GM21381 (cell line): ENCODE results near the gene HSD11B2.
"Not testable (repeated sequence)": the region's sequence is repeated elsewhere in the genome, so short reads cannot be mapped to it uniquely, and the experiment has no call there.

Experiments
- ATAC-seq: cut with Tn5 transposase; IDR thresholded peaks from one replicate; pipeline ENCODE4 v1.9.1; 2021; ENCODE audit warnings: mild to moderate bottlenecking, moderate library complexity; ENCODE audit not compliant: unreplicated experiment

HSD11B2 gene

GRCh38 chr16:67413978-67414911 lies 16.7 kb upstream of the HSD11B2 start:
- ATAC-seq, result no peak

GRCh38 chr16:67415421-67415820 lies 15.5 kb upstream of the HSD11B2 start:
- not testable (repeated sequence) for ATAC-seq

- ATAC-seq, result peak; percentile 54
Measured at GRCh38 chr16:67415872-67416793, 14.8 kb upstream of the HSD11B2 start, which contains the start of gene ZDHHC1. Gene ZDHHC1 (minus strand): TSS chr16:67416477. CDS start chr16:67407775, 8,702 bp downstream.

- ATAC-seq, result no peak
Measured at GRCh38 chr16:67417333-67418061, 13.4 kb upstream of the HSD11B2 start.

GRCh38 chr16:67419502-67419901 lies 11.4 kb upstream of the HSD11B2 start:
- no peak for ATAC-seq

- ATAC-seq, result no peak
Measured at GRCh38 chr16:67419931-67420330, 11.0 kb upstream of the HSD11B2 start.

- no peak for ATAC-seq
Measured at GRCh38 chr16:67421030-67421429, 9.9 kb upstream of the HSD11B2 start.

- ATAC-seq, result no peak
Measured at GRCh38 chr16:67423015-67423414, 7.9 kb upstream of the HSD11B2 start.

GRCh38 chr16:67423611-67424260 lies 7.2 kb upstream of the HSD11B2 start:
- ATAC-seq, result no peak

- ATAC-seq, result no peak
Measured at GRCh38 chr16:67424261-67424615, 6.7 kb upstream of the HSD11B2 start.

GRCh38 chr16:67425061-67425460 lies 5.9 kb upstream of the HSD11B2 start:
- ATAC-seq, result no peak

GRCh38 chr16:67425580-67425979 lies 5.3 kb upstream of the HSD11B2 start:
- ATAC-seq, result no peak

GRCh38 chr16:67426022-67426421 lies 4.9 kb upstream of the HSD11B2 start:
- ATAC-seq, result no peak

- ATAC-seq, result no peak
Measured at GRCh38 chr16:67426950-67427349, 4.0 kb upstream of the HSD11B2 start.

- ATAC-seq, result no peak
Measured at GRCh38 chr16:67428146-67428731, 2.7 kb upstream of the HSD11B2 start.

- ATAC-seq, result no peak
Measured at GRCh38 chr16:67429053-67429798, 1.7 kb upstream of the HSD11B2 start.

- ATAC-seq, result no peak
Measured at GRCh38 chr16:67429799-67430503, 970 bp upstream of the HSD11B2 start.

- ATAC-seq, result no peak
Measured at GRCh38 chr16:67430504-67430976, 381 bp upstream of the HSD11B2 start.
